Activated CD4-positive, alpha-beta T cell treated with anti-CD3 and anti-CD28 coated beads, Interleukin-2, amount 50 U/mL, for 1 hour (primary cell): ENCODE results near the gene TRAF5.
"Not testable (repeated sequence)": the region's sequence is repeated elsewhere in the genome, so short reads cannot be mapped to it uniquely, and the experiment has no call there.

Experiments
- DNase-seq: peaks from one replicate; pipeline ENCODE4 v3.0.0-alpha.2; 2020

The TRAF5 gene

DNA sequence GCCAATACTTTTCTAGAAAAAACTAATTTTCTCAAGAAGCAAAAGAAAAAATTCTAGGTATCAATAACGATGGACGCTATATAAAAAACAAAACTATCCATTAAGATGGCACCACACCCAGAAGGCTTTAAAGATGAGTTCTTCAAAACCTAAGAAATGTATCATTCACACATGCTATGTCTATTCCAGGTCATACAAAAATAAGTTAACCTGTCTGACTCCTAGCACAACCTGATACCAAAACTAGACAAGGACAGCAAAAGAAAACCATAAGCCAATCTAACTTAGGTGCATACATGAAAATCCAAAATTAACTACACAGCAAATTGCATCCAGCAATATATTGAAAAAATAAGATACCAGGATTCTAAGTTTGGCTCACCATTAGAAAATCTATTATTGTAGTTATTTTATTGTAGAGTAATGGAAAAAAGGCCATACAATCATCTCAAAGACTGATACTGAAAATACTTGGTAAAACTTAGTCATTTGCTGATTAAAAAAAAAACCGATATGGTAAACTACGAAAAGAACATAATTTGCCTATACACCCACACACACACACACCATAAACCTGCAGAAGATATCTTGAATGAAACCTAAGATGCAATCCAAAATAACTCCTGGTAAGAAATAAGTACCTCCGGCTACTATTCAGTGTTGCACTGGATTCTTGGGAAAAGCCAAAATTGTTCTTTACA, 55.0 kb downstream of the TRAF5 start:
- no peak for DNase-seq

DNA sequence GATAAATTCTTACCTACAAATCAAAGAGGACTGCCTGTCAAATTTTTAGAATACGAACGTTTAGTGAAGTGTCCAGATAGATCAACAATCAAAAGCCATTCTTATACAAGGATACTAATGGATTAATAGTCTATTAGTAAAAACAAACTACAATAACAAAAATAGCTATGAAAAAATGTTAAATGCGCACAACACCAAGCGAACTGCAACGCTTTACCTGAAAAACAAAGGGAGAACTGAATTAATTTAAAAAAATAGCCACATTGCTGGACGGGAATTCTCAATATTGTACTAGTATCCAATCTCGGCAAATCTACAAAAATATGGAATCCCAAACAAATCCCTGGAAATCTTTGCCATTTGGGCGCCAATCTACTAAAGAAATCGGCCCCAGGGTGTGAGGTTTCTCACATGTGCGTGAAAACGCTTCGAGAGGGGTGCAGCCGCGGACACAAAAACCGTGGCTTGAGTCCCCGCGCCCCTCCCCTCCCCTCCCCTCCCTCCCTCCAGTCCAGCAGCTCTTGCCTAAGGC, 55.6 kb downstream of the TRAF5 start:
- no peak for DNase-seq

DNA sequence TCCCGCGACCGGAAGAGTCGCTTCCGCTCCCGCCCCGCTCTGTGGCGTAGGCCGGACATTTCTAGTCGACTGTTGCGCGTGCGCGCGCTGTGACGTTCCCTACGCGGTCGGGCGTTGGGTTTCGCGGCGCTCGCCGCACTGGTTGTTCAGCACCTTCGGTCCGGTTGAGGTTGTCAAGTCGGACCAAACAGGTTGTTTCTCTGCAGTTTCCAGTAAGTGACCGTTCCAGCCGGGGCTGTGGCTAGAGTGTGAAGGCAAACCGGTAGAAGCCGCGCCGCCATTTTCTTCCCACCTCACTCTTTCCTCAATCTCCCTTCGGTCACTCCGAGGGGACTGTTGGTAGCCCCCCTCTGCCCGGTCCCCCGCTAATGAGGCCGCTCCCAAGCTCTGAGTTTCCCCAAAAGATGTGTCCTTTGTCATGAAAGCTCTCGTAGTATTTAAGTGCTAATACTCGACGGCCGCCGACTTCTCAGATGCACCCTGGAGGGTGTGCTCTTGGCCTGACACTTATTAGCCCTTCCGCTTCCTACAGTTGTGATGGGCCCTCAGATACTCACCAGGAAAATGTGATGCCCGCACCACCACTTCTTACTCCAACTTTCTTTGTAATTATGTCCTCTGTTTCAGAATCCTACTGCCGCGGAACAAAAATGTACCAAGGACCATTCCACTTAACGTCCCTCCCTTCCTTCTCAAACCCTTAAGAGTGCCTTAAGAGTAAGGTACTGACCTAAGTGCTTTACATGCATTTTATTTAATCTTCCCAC, 56.3 kb downstream of the TRAF5 start:
- peak; percentile 67 for DNase-seq

DNA sequence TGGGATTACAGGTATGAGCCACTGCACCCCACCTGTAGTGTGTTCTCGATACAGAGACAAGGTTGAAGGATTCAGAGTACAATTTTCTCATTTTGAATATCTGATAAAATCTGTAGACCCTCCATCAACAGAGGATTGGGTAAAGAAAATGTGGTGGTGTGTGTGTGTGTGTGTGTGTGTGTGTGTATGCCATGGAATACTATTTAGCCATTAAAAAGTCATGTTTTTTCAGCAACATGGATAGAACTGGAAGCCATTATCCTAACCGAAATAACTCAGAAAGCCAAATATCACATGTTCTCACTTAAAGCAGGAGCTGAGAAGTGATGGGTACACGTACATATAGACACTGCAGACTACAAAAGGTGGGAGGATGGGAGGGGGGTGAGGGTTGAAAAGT, 57.9 kb downstream of the TRAF5 start:
- DNase-seq = no peak

- DNase-seq = no peak
These were observed 60.3 kb downstream of the TRAF5 start for GRCh38 chr1:211386921-211387320.

GRCh38 chr1:211390829-211391228, 64.2 kb downstream of the TRAF5 start:
- not testable (repeated sequence) for DNase-seq

GRCh38 chr1:211393203-211393602, 66.6 kb downstream of the TRAF5 start:
- DNase-seq = no peak

GRCh38 chr1:211398266-211398930, 71.8 kb downstream of the TRAF5 start:
- DNase-seq = not testable (repeated sequence)

DNA sequence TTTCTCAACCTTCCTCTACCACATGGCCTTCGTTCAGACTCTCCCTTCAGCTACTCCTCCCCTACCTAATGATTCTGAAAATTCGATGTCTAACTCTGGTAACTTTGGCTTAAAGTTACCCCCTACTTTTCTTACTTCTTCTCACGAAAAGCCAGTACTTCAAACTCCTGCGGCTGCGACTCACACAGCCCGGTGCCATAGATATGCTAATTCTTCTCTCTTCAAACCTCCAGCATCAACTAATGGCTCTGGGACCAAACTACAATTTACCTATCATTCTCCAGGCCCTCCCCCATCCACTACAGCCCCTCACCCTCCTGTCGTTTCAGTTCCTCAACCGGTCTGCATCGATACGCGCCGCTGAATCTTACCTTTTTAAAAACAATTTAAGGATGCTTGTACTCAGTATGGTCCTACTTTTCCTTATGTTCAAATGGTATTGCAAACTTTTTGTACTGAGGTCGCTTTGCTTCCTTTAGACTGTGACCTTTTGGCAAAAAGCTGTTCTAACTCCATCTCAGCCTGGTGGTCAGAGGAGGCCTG, 73.3 kb downstream of the TRAF5 start:
- not testable (repeated sequence) for DNase-seq

GRCh38 chr1:211401751-211402150, 75.1 kb downstream of the TRAF5 start:
- DNase-seq = not testable (repeated sequence)

- DNase-seq = not testable (repeated sequence)
These were observed 79.5 kb downstream of the TRAF5 start for GRCh38 chr1:211406086-211406485.

- not testable (repeated sequence) for DNase-seq
These were observed 81.1 kb downstream of the TRAF5 start for GRCh38 chr1:211407749-211408148.

GRCh38 chr1:211411639-211412038, 85.0 kb downstream of the TRAF5 start:
- no peak for DNase-seq

DNA sequence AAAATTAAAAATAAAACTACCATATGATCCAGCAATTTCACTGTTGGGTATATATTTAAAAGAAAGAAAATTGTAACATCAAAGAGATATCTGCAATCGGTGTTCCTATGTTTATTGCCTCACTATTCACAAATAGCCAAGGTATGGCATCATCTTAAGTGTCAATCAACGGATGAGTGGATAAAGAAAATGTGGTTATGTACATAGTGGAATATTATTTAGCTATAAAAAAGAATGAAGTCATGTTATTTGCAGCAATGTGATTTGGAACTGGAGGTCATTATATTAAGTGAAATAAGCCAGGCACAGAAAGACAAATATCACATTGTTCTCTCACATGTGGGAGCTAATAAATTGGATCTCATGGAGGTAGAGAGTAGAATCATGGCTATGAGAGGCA, 89.1 kb downstream of the TRAF5 start:
- DNase-seq = no peak

DNA sequence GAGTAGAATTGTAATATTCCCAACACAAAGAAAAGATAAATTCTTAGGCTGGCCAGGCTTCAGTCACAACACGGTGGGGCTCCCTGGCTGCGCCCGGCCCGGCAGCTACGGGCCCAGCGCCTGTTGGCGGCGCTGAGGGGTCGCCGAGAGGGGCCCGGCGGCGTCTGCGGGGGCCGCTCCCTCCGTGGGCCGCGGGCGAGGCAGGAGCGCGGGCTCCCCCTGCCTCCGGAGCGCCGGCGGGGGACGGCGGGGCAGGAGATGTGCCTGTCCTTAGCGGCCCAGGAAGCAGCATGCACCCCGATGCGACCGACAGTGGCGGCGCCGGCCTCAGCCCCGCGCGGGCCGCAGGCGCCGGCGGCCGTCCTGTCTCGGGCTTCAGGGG, 89.6 kb downstream of the TRAF5 start:
- DNase-seq = peak; percentile 8

- DNase-seq = peak; percentile 43
These were observed 90.1 kb downstream of the TRAF5 start for GRCh38 chr1:211416628-211417323.

DNA sequence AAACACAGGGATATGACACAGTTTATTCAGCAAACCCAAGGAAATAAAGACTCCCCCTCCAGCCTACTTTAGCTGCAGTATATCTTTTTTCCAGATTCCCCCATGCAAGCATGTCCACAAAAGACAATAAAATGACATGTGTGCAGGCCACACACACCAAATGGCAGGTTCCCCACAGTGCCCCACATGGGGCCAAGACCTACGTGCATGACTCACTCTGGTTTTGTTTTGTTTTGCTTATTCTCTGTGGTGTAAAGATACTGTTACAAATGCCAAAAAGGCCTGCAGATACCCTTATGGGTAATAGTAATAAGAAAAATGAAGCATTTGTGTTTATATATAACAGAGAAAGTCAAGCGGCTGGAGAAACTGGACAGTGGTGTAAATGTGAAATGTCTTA, 93.8 kb downstream of the TRAF5 start:
- DNase-seq = no peak

GRCh38 chr1:211420845-211421454, 94.3 kb downstream of the TRAF5 start:
- DNase-seq = no peak

DNA sequence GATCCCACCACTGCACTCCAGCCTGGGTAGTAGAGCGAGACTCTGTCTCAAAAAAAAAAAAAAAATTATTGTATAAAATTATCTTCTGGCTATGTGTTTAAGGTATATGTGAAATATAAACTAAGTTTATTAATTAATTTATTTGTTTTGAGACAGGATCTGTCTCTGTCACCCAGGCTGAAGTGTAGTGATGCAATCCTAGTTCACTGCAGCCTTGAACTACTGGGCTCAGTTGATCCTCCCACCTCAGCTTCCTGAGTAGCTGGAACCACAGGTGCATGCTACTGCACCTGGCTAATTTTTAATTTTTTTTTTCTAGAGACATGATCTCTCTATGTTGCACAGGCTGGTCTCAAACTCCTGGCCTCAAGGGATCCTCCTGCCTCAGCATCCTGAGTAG, 97.4 kb downstream of the TRAF5 start:
- DNase-seq = no peak
